Caco-2 (cell line): Measurements from ENCODE around the gene TMEM255B. TPM values are rescaled to one million over a fixed set of nuclear protein-coding genes. Genes with fewer than 3 reads are reported as not detected.
"Not testable (repeated sequence)": the region's sequence is repeated elsewhere in the genome, so short reads cannot be mapped to it uniquely, and the experiment has no call there.

Source experiments
- BruUV-seq: library from RNA; stranded (reverse); fragments of 400-500 nt; replicated peaks from 2 replicates; lab custom pipeline; 2021; lab: Mats Ljungman, UMichigan
- CTCF ChIA-PET: fragments of 300-600 bp; sonication (Branson Sonifier 250); formaldehyde crosslinking; loops from one replicate; lab custom pipeline; 2022; ENCODE audit warnings: antibody characterized with exemption; lab: Charles Lee
- POLR2A ChIA-PET: fragments of 300-600 bp; sonication (Branson Sonifier 250); formaldehyde crosslinking; loops from one replicate; lab custom pipeline; 2022; ENCODE audit warnings: antibody characterized with exemption; lab: Charles Lee
- DNase-seq, 2 experiments: peaks; one replicate each; pipeline versions ENCODE4 v3.0.0 to v3.0.0-alpha.2; 2020 to 2022
- H3K27me3 ChIP-seq: replicated peaks from 2 replicates; pipeline ENCODE4 v1.6.0; 2011; ENCODE audit warnings: low read length; ENCODE audit not compliant: control insufficient read depth, insufficient read depth
- H3K36me3 ChIP-seq: 2 replicates; pipeline ENCODE4 v1.5.1; 2011; ENCODE audit warnings: low read length; ENCODE audit not compliant: control insufficient read depth, insufficient read depth
- H3K4me1 ChIP-seq: fragments of 250-450 bp; sonication (Bioruptor Pico); 2 replicates; pipeline ENCODE4 v1.5.1; 2020; ENCODE audit warnings: mild to moderate bottlenecking
- H3K4me3 ChIP-seq: 2 replicates; pipeline ENCODE4 v1.5.1; 2011; ENCODE audit warnings: low read depth, mild to moderate bottlenecking, control low read depth, low read length
- H3K9me3 ChIP-seq: fragments of 250-450 bp; sonication (Bioruptor Pico); 2 replicates; pipeline ENCODE4 v1.5.1; 2020; ENCODE audit warnings: mild to moderate bottlenecking, moderate library complexity
- H3K27ac Mint-ChIP-seq: one replicate; pipeline ENCODE4 v1.8.0; 2022; ENCODE audit warnings: mixed read lengths; ENCODE audit not compliant: unreplicated experiment
- H3K27me3 Mint-ChIP-seq: one replicate; pipeline ENCODE4 v1.8.0; 2022; ENCODE audit warnings: mixed read lengths; ENCODE audit not compliant: insufficient read depth, unreplicated experiment
- H3K36me3 Mint-ChIP-seq: one replicate; pipeline ENCODE4 v1.8.0; 2022; ENCODE audit warnings: mild to moderate bottlenecking, mixed read lengths; ENCODE audit not compliant: insufficient read depth, unreplicated experiment
- H3K4me1 Mint-ChIP-seq: one replicate; pipeline ENCODE4 v1.8.0; 2022; ENCODE audit warnings: low read depth, mixed read lengths; ENCODE audit not compliant: unreplicated experiment
- H3K4me3 Mint-ChIP-seq: one replicate; pipeline ENCODE4 v1.8.0; 2022; ENCODE audit warnings: mild to moderate bottlenecking, moderate library complexity, mixed read lengths; ENCODE audit not compliant: unreplicated experiment
- H3K9me3 Mint-ChIP-seq: one replicate; pipeline ENCODE4 v1.8.0; 2022; ENCODE audit warnings: mixed read lengths; ENCODE audit not compliant: unreplicated experiment
- CTCF ChIP-seq, 2 experiments: fragments of 200-600 bp in 1 of 2; IDR thresholded peaks; 1 replicate in 1 of 2; 2 replicates in 1 of 2; pipeline versions ENCODE4 v1.5.1 to v1.8.0; 2011 to 2022; ENCODE audit warnings: antibody characterized with exemption in 1 of 2, control low read depth in 1 of 2, inconsistent platforms in 1 of 2, low read depth in 1 of 2, low read length in 1 of 2, mild to moderate bottlenecking in 1 of 2, moderate library complexity in 1 of 2; ENCODE audit not compliant: insufficient read depth in 1 of 2, severe bottlenecking in 1 of 2, unreplicated experiment in 1 of 2
- intact Hi-C: fragments of 100-400 bp; cut with micrococcal nuclease; formaldehyde crosslinking; loops from one replicate; pipeline ENCODE4 v1.10.0; 2022; ENCODE audit not compliant: unreplicated experiment
- total RNA-seq: library from RNA; stranded (reverse); gene quantifications from 2 replicates; pipeline ENCODE4 v1.2.3, GENCODE V29; 2022

TMEM255B gene
- total RNA-seq, 1 experiment from 2014 or later: 0.82 TPM

- DNase-seq: no peak
- H3K36me3 Mint-ChIP-seq: no peaks in the 10 kb centered on the region
- TF ChIP-seq CTCF (IDR thresholded peaks at IDR 0.05; ENCODE audit: insufficient read depth in 1 of 2, low read depth in 1 of 2, low read length in 1 of 2, severe bottlenecking in 1 of 2, unreplicated experiment in 1 of 2): no peak
- Histone ChIP-seq H3K4me1 (peaks cover 22% of the 10 kb centered on the region; the same call in 1 of the 2 replicates), H3K36me3 (no peaks in the 10 kb centered on the region; the same call in 1 of the 2 replicates), H3K9me3 (no peaks in the 10 kb centered on the region), H3K27me3 (no peaks in the 10 kb centered on the region), H3K4me3 (no peak overlapping the region)
- H3K27ac Mint-ChIP-seq: no peak overlapping the region
- peaks cover 7% of the 10 kb centered on the region for H3K9me3 Mint-ChIP-seq
- H3K27me3 Mint-ChIP-seq: peaks cover 4% of the 10 kb centered on the region
- ChIA-PET POLR2A (interaction anchor here (0.7 kb wide), 1 partner anchor 45 kb away, joined by 5 read pairs; no protein-coding TSS in a partner anchor), CTCF (no interaction called here)
- intact Hi-C loops: no loop called here
- BruUV-seq: no TSS peak
- H3K4me3 Mint-ChIP-seq: no peak overlapping the region
- peaks cover 7% of the 10 kb centered on the region for H3K4me1 Mint-ChIP-seq
Measured at GRCh38 chr13:113789167-113789566, 30.1 kb downstream of the TMEM255B start.

GRCh38 chr13:113789931-113790330, 30.9 kb downstream of the TMEM255B start:
- POLR2A ChIA-PET, DNase-seq, H3K36me3 Mint-ChIP-seq, BruUV-seq, H3K27me3 ChIP-seq, H3K27ac Mint-ChIP-seq, H3K4me1 Mint-ChIP-seq, H3K4me3 Mint-ChIP-seq, H3K27me3 Mint-ChIP-seq, H3K9me3 Mint-ChIP-seq, H3K9me3 ChIP-seq, H3K4me3 ChIP-seq, H3K36me3 ChIP-seq, CTCF ChIA-PET: not testable (repeated sequence)
- peaks cover 22% of the 10 kb centered on the region; the same call in 1 of the 2 replicates for H3K4me1 ChIP-seq
- intact Hi-C loops: loop anchor here (5.0 kb wide), 1 partner anchor 813 kb away; no protein-coding TSS in a partner anchor

- no peak for DNase-seq
- H3K4me3 ChIP-seq: no peak overlapping the region
- intact Hi-C loops: loop anchor here (5.0 kb wide), 1 partner anchor 814 kb away; no protein-coding TSS in a partner anchor
- ChIA-PET POLR2A (no interaction called here), CTCF (interaction anchor here (0.6 kb wide), 1 partner anchor 156 kb away, joined by 5 read pairs; no protein-coding TSS in a partner anchor)
- Mint-ChIP-seq H3K27me3 (no peaks in the 10 kb centered on the region), H3K9me3 (no peaks in the 10 kb centered on the region), H3K36me3 (no peaks in the 10 kb centered on the region), H3K27ac (no peak overlapping the region), H3K4me3 (no peak overlapping the region), H3K4me1 (peaks cover 7% of the 10 kb centered on the region)
- H3K27me3 ChIP-seq: no peaks in the 10 kb centered on the region
- H3K36me3 ChIP-seq: no peaks in the 10 kb centered on the region; the same call in 1 of the 2 replicates
- no TSS peak for BruUV-seq
- TF ChIP-seq CTCF (IDR thresholded peaks at IDR 0.05; ENCODE audit: insufficient read depth in 1 of 2, low read depth in 1 of 2, low read length in 1 of 2, severe bottlenecking in 1 of 2, unreplicated experiment in 1 of 2): no peak
- peaks cover 22% of the 10 kb centered on the region; the same call in 1 of the 2 replicates for H3K4me1 ChIP-seq
- H3K9me3 ChIP-seq: no peaks in the 10 kb centered on the region
Measured at GRCh38 chr13:113791226-113791625, 32.2 kb downstream of the TMEM255B start.
